DMS79 (cell line): ENCODE measurements around the gene ERBB4.

Experiments
- DNase-seq: peaks from one replicate; lab custom pipeline; 2025; lab: John Stamatoyannopoulos, UW

ERBB4 gene

GRCh38 chr2:211408483-211408891, 1130.1 kb downstream of the ERBB4 start:
- peak; percentile 1 for DNase-seq

- DNase-seq = no peak
These were observed 1131.5 kb downstream of the ERBB4 start for GRCh38 chr2:211407076-211407475.

GRCh38 chr2:211405036-211405435, 1133.6 kb downstream of the ERBB4 start:
- no peak for DNase-seq

- no peak for DNase-seq
These were observed 1134.5 kb downstream of the ERBB4 start for GRCh38 chr2:211404098-211404497.

- DNase-seq = no peak
These were observed 1137.3 kb downstream of the ERBB4 start for GRCh38 chr2:211401328-211401727.

- no peak for DNase-seq
These were observed 1140.8 kb downstream of the ERBB4 start for GRCh38 chr2:211397764-211398163.

- no peak for DNase-seq
These were observed 1141.8 kb downstream of the ERBB4 start for GRCh38 chr2:211396815-211397214.

- no peak for DNase-seq
These were observed 1147.4 kb downstream of the ERBB4 start for GRCh38 chr2:211391189-211391567.

GRCh38 chr2:211390536-211391188, 1147.9 kb downstream of the ERBB4 start:
- DNase-seq = no peak

GRCh38 chr2:211387734-211388133, 1150.9 kb downstream of the ERBB4 start:
- DNase-seq = no peak

- no peak for DNase-seq
These were observed 1158.6 kb downstream of the ERBB4 start for GRCh38 chr2:211380041-211380440.

GRCh38 chr2:211376410-211376809, 1162.2 kb downstream of the ERBB4 start:
- DNase-seq = no peak

GRCh38 chr2:211373203-211373602, 1165.4 kb downstream of the ERBB4 start:
- DNase-seq = no peak

GRCh38 chr2:211371465-211371864, 1167.1 kb downstream of the ERBB4 start:
- DNase-seq = no peak

- no peak for DNase-seq
These were observed 1170.1 kb downstream of the ERBB4 start for GRCh38 chr2:211368467-211368866.

- DNase-seq = no peak
These were observed 1170.9 kb downstream of the ERBB4 start for GRCh38 chr2:211367711-211368110.

GRCh38 chr2:211367293-211367692, 1171.3 kb downstream of the ERBB4 start:
- DNase-seq = no peak

- DNase-seq = no peak
These were observed 1173.7 kb downstream of the ERBB4 start for GRCh38 chr2:211364911-211365310.

GRCh38 chr2:211361383-211361782, 1177.2 kb downstream of the ERBB4 start:
- no peak for DNase-seq

GRCh38 chr2:211359347-211359746, 1179.3 kb downstream of the ERBB4 start:
- DNase-seq = no peak

- no peak for DNase-seq
These were observed 1180.1 kb downstream of the ERBB4 start for GRCh38 chr2:211358504-211358903.

GRCh38 chr2:211354481-211354880, 1184.1 kb downstream of the ERBB4 start:
- DNase-seq = no peak

GRCh38 chr2:211351987-211352386, 1186.6 kb downstream of the ERBB4 start:
- DNase-seq = no peak

- no peak for DNase-seq
These were observed 1189.6 kb downstream of the ERBB4 start for GRCh38 chr2:211349031-211349430.
